Endothelial cell of umbilical vein (primary cell): Measurements from ENCODE around the gene TAF3.

Source experiments
- EZH2 ChIP-seq: IDR thresholded peaks from 2 replicates; pipeline ENCODE4 v1.6.1; 2012; ENCODE audit warnings: borderline replicate concordance, low read depth, mild to moderate bottlenecking, moderate library complexity, low read length, inconsistent platforms; ENCODE audit not compliant: severe bottlenecking
- FOS ChIP-seq: IDR thresholded peaks from 2 replicates; pipeline ENCODE4 v1.6.1; 2011; ENCODE audit warnings: mild to moderate bottlenecking, low read length, moderate library complexity, borderline replicate concordance; ENCODE audit not compliant: insufficient read depth
- GATA2 ChIP-seq: IDR thresholded peaks from 2 replicates; pipeline ENCODE4 v1.7.0; 2011; ENCODE audit warnings: low read depth, mild to moderate bottlenecking, moderate library complexity, mixed read lengths, low read length; ENCODE audit not compliant: insufficient read length, insufficient read depth
- JUN ChIP-seq: IDR thresholded peaks from 2 replicates; pipeline ENCODE4 v1.6.1; 2011; ENCODE audit warnings: borderline replicate concordance, low read depth; ENCODE audit not compliant: insufficient read length, insufficient read depth
- MAX ChIP-seq: IDR thresholded peaks from 2 replicates; pipeline ENCODE4 v1.6.1; 2011; ENCODE audit not compliant: insufficient read depth, insufficient read length
- MYC ChIP-seq: IDR thresholded peaks from one replicate; pipeline ENCODE4 v1.6.1; 2011; ENCODE audit warnings: mild to moderate bottlenecking, low read depth, low read length
- POLR2A ChIP-seq: IDR thresholded peaks from 2 replicates; pipeline ENCODE4 v1.6.1; 2012; ENCODE audit warnings: low read depth, mild to moderate bottlenecking, control low read depth, low read length
- POLR2AphosphoS5 ChIP-seq: IDR thresholded peaks from 2 replicates; pipeline ENCODE4 v1.6.1; 2012; ENCODE audit warnings: low read depth, mild to moderate bottlenecking, control low read depth, low read length, moderate library complexity; ENCODE audit not compliant: insufficient read depth
- TF ChIP-seq, protein P1 (sequence below), 2 donors: IDR thresholded peaks; 1 replicate in 1 of 2; 2 replicates in 1 of 2; pipeline ENCODE4 v1.5.1; 2011; ENCODE audit warnings: low read length in 2 of 2, mild to moderate bottlenecking in 2 of 2, moderate library complexity in 2 of 2, control low read depth in 1 of 2, inconsistent platforms in 1 of 2, low read depth in 1 of 2; ENCODE audit not compliant: insufficient read depth in 1 of 2; ENCODE audit errors: extremely low read depth in 1 of 2

GRCh38 chr10:7817984-7818294 is 366 bp upstream of the TAF3 start:
- TF ChIP-seq POLR2AphosphoS5 (no peak), EZH2 (no peak), GATA2 (no peak), POLR2A (no peak), MAX (no peak), FOS (no peak), MYC (no peak), JUN (no peak)
- TF ChIP-seq, protein P1, sequence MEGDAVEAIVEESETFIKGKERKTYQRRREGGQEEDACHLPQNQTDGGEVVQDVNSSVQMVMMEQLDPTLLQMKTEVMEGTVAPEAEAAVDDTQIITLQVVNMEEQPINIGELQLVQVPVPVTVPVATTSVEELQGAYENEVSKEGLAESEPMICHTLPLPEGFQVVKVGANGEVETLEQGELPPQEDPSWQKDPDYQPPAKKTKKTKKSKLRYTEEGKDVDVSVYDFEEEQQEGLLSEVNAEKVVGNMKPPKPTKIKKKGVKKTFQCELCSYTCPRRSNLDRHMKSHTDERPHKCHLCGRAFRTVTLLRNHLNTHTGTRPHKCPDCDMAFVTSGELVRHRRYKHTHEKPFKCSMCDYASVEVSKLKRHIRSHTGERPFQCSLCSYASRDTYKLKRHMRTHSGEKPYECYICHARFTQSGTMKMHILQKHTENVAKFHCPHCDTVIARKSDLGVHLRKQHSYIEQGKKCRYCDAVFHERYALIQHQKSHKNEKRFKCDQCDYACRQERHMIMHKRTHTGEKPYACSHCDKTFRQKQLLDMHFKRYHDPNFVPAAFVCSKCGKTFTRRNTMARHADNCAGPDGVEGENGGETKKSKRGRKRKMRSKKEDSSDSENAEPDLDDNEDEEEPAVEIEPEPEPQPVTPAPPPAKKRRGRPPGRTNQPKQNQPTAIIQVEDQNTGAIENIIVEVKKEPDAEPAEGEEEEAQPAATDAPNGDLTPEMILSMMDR (IDR thresholded peaks at IDR 0.05; ENCODE audit: extremely low read depth in 1 of 2, insufficient read depth in 1 of 2, low read depth in 1 of 2, low read length in 2 of 2), result no peak
